MM.1S (cell line): ENCODE results near the gene PLIN1.
"Not testable (repeated sequence)": the region's sequence is repeated elsewhere in the genome, so short reads cannot be mapped to it uniquely, and the experiment has no call there.

Experiments used
- CTCF ChIP-seq: fragments of 300-600 bp; sonication (generic); IDR thresholded peaks from 2 replicates; pipeline ENCODE4 v1.5.1; 2016; ENCODE audit warnings: antibody characterized with exemption, low read length, mixed read lengths
- EZH2phosphoT487 ChIP-seq: fragments of 300-600 bp; sonication (generic); IDR thresholded peaks from 2 replicates; pipeline ENCODE4 v1.6.1; 2018; ENCODE audit warnings: antibody characterized with exemption, low read length

- not testable (repeated sequence) for TF ChIP-seq CTCF, EZH2phosphoT487
These were observed 10.7 kb upstream of the PLIN1 start for GRCh38 chr15:89689930-89690275.
